Activated naive CD4-positive, alpha-beta T cell treated with anti-CD3 and anti-CD28 coated beads for 36 hours (primary cell): ENCODE results near the gene PRTFDC1. TPM values are rescaled to one million over a fixed set of nuclear protein-coding genes. Genes with fewer than 3 reads are reported as not detected.

ENCODE experiments used
- CTCF ChIA-PET: fragments of 350-600 bp; sonication (Branson Sonifier 250); formaldehyde crosslinking; loops from one replicate; lab custom pipeline; 2021; ENCODE audit warnings: antibody characterized with exemption; lab: Charles Lee
- DNase-seq: peaks from one replicate; pipeline ENCODE4 v3.0.0-alpha.2; 2020
- H3K27ac Mint-ChIP-seq: one replicate; pipeline ENCODE4 v1.8.0; 2021; ENCODE audit warnings: mild to moderate bottlenecking, mixed read lengths
- H3K27me3 Mint-ChIP-seq: one replicate; pipeline ENCODE4 v1.8.0; 2021; ENCODE audit warnings: low read depth, mixed read lengths
- H3K36me3 Mint-ChIP-seq: one replicate; pipeline ENCODE4 v1.8.0; 2021; ENCODE audit warnings: low read depth, mixed read lengths
- H3K4me1 Mint-ChIP-seq: one replicate; pipeline ENCODE4 v1.8.0; 2021; ENCODE audit warnings: low read depth, mixed read lengths
- H3K4me3 Mint-ChIP-seq: one replicate; pipeline ENCODE4 v1.8.0; 2021; ENCODE audit warnings: mild to moderate bottlenecking, moderate library complexity, mixed read lengths
- H3K9me3 Mint-ChIP-seq: one replicate; pipeline ENCODE4 v1.8.0; 2021; ENCODE audit warnings: mixed read lengths
- intact Hi-C: fragments of 100-400 bp; cut with micrococcal nuclease; formaldehyde crosslinking; loops from one replicate; pipeline ENCODE4 v1.15.1; 2023
- total RNA-seq, 2 experiments: library from RNA; stranded (reverse); gene quantifications; one replicate each; pipeline ENCODE4 v1.2.3, GENCODE V29; 2021

PRTFDC1 gene
- total RNA-seq, 2 experiments from 2014 or later: 0.99 to 1.1 TPM

GRCh38 chr10:24894728-24895127, 57.7 kb downstream of the PRTFDC1 start:
- Mint-ChIP-seq H3K9me3 (no peaks in the 10 kb centered on the region), H3K36me3 (peaks cover 1% of the 10 kb centered on the region), H3K27ac (no peak overlapping the region), H3K4me3 (no peak overlapping the region), H3K27me3 (no peaks in the 10 kb centered on the region), H3K4me1 (peaks cover 32% of the 10 kb centered on the region)
- intact Hi-C loops: loop anchor here (5.0 kb wide), 1 partner anchor 1457 kb away; the partner anchor contains the start of gene OTUD1
- DNase-seq: peak; percentile 36
- CTCF ChIA-PET: no interaction called here

GRCh38 chr10:24894309-24894708, 58.1 kb downstream of the PRTFDC1 start:
- intact Hi-C loops: no loop called here
- CTCF ChIA-PET: no interaction called here
- Mint-ChIP-seq H3K27me3 (no peaks in the 10 kb centered on the region), H3K9me3 (no peaks in the 10 kb centered on the region), H3K27ac (no peak overlapping the region), H3K4me3 (peak overlapping the region; percentile 36), H3K4me1 (peaks cover 36% of the 10 kb centered on the region), H3K36me3 (peaks cover 1% of the 10 kb centered on the region)
- DNase-seq: no peak

- intact Hi-C loops: no loop called here
- CTCF ChIA-PET: interaction anchor here (0.6 kb wide), 1 partner anchor 1610 kb away, joined by 3 read pairs; no protein-coding TSS in a partner anchor
- Mint-ChIP-seq H3K9me3 (no peaks in the 10 kb centered on the region), H3K27me3 (no peaks in the 10 kb centered on the region), H3K4me1 (peaks cover 43% of the 10 kb centered on the region), H3K27ac (no peak overlapping the region), H3K36me3 (no peaks in the 10 kb centered on the region), H3K4me3 (no peak overlapping the region)
- no peak for DNase-seq
These were observed 59.3 kb downstream of the PRTFDC1 start for GRCh38 chr10:24893127-24893526.

GRCh38 chr10:24891823-24892222, 60.6 kb downstream of the PRTFDC1 start:
- Mint-ChIP-seq H3K9me3 (peaks cover 5% of the 10 kb centered on the region), H3K36me3 (peaks cover 5% of the 10 kb centered on the region), H3K4me1 (peaks cover 42% of the 10 kb centered on the region), H3K27me3 (no peaks in the 10 kb centered on the region), H3K27ac (no peak overlapping the region), H3K4me3 (no peak overlapping the region)
- CTCF ChIA-PET: no interaction called here
- intact Hi-C loops: no loop called here
- no peak for DNase-seq

GRCh38 chr10:24889639-24890038, 62.8 kb downstream of the PRTFDC1 start:
- Mint-ChIP-seq H3K9me3 (peaks cover 5% of the 10 kb centered on the region), H3K27ac (no peak overlapping the region), H3K4me1 (peaks cover 38% of the 10 kb centered on the region), H3K4me3 (no peak overlapping the region), H3K36me3 (peaks cover 5% of the 10 kb centered on the region), H3K27me3 (no peaks in the 10 kb centered on the region)
- DNase-seq: no peak
- intact Hi-C loops: loop anchor here (5.0 to 10.0 kb wide), 2 partner anchors 55 to 67 kb away; no protein-coding TSS in a partner anchor
- CTCF ChIA-PET: interaction anchor here (1.0 kb wide), 1 partner anchor 11 kb away, joined by 4 read pairs; no protein-coding TSS in a partner anchor

- Mint-ChIP-seq H3K27me3 (no peaks in the 10 kb centered on the region), H3K9me3 (peaks cover 5% of the 10 kb centered on the region), H3K36me3 (peaks cover 5% of the 10 kb centered on the region), H3K27ac (no peak overlapping the region), H3K4me1 (peaks cover 41% of the 10 kb centered on the region), H3K4me3 (no peak overlapping the region)
- CTCF ChIA-PET: interaction anchor here (0.8 to 0.9 kb wide), 2 partner anchors 68 to 270 kb away, joined by 3 read pairs; no protein-coding TSS in a partner anchor
- DNase-seq: no peak
- intact Hi-C loops: loop anchor here (1.0 to 10.0 kb wide), 5 partner anchors 9 to 66 kb away; no protein-coding TSS in a partner anchor
These were observed 64.6 kb downstream of the PRTFDC1 start for GRCh38 chr10:24887855-24888231.

- Mint-ChIP-seq H3K36me3 (peaks cover 5% of the 10 kb centered on the region), H3K4me1 (peaks cover 51% of the 10 kb centered on the region), H3K27ac (no peak overlapping the region), H3K9me3 (peaks cover 5% of the 10 kb centered on the region), H3K4me3 (no peak overlapping the region), H3K27me3 (no peaks in the 10 kb centered on the region)
- CTCF ChIA-PET: interaction anchor here (1.1 to 1.6 kb wide), 2 partner anchors 14 to 27 kb away, joined by 3 to 9 read pairs; no protein-coding TSS in a partner anchor
- no peak for DNase-seq
- intact Hi-C loops: loop anchor here (5.0 to 10.0 kb wide), 2 partner anchors 59 to 64 kb away; no protein-coding TSS in a partner anchor
These were observed 66.1 kb downstream of the PRTFDC1 start for GRCh38 chr10:24886290-24886680.

- CTCF ChIA-PET: interaction anchor here (0.7 to 1.6 kb wide), 3 partner anchors 11 to 27 kb away, joined by 3 to 9 read pairs (median 3); no protein-coding TSS in a partner anchor
- intact Hi-C loops: loop anchor here (5.0 to 10.0 kb wide), 2 partner anchors 59 to 63 kb away; no protein-coding TSS in a partner anchor
- Mint-ChIP-seq H3K9me3 (peaks cover 5% of the 10 kb centered on the region), H3K4me3 (no peak overlapping the region), H3K27me3 (no peaks in the 10 kb centered on the region), H3K36me3 (peaks cover 5% of the 10 kb centered on the region), H3K4me1 (peaks cover 57% of the 10 kb centered on the region), H3K27ac (no peak overlapping the region)
- no peak for DNase-seq
These were observed 66.7 kb downstream of the PRTFDC1 start for GRCh38 chr10:24885551-24886289.

- no peak for DNase-seq
- Mint-ChIP-seq H3K36me3 (peaks cover 5% of the 10 kb centered on the region), H3K27me3 (no peaks in the 10 kb centered on the region), H3K9me3 (peaks cover 5% of the 10 kb centered on the region), H3K4me1 (peaks cover 62% of the 10 kb centered on the region), H3K4me3 (no peak overlapping the region), H3K27ac (no peak overlapping the region)
- CTCF ChIA-PET: interaction anchor here (0.6 kb wide), 1 partner anchor 87 kb away, joined by 3 read pairs; no protein-coding TSS in a partner anchor
- intact Hi-C loops: loop anchor here (5.0 to 10.0 kb wide), 3 partner anchors 60 to 262 kb away; no protein-coding TSS in a partner anchor
These were observed 67.6 kb downstream of the PRTFDC1 start for GRCh38 chr10:24884793-24885192.

- Mint-ChIP-seq H3K4me1 (peaks cover 59% of the 10 kb centered on the region), H3K4me3 (no peak overlapping the region), H3K27me3 (no peaks in the 10 kb centered on the region), H3K27ac (no peak overlapping the region), H3K9me3 (peaks cover 5% of the 10 kb centered on the region), H3K36me3 (peaks cover 5% of the 10 kb centered on the region)
- DNase-seq: no peak
- intact Hi-C loops: loop anchor here (5.0 to 10.0 kb wide), 2 partner anchors 60 to 262 kb away; no protein-coding TSS in a partner anchor
- CTCF ChIA-PET: interaction anchor here (0.6 to 0.7 kb wide), 3 partner anchors 63 to 1369 kb away, joined by 3 to 5 read pairs (median 4); no protein-coding TSS in a partner anchor
These were observed 68.1 kb downstream of the PRTFDC1 start for GRCh38 chr10:24884316-24884715.

- H3K4me3 Mint-ChIP-seq: no peak overlapping the region
- peak overlapping the region; percentile 69 for H3K27ac Mint-ChIP-seq
- H3K4me1 Mint-ChIP-seq: peaks cover 53% of the 10 kb centered on the region
- CTCF ChIA-PET: no interaction called here
- no peaks in the 10 kb centered on the region for H3K27me3 Mint-ChIP-seq
- peaks cover 5% of the 10 kb centered on the region for H3K9me3 Mint-ChIP-seq
- intact Hi-C loops: loop anchor here (2.0 to 10.0 kb wide), 4 partner anchors 18 to 261 kb away; no protein-coding TSS in a partner anchor
- no peak for DNase-seq
- H3K36me3 Mint-ChIP-seq: peaks cover 5% of the 10 kb centered on the region
These were observed 69.2 kb downstream of the PRTFDC1 start for GRCh38 chr10:24883176-24883575.

- Mint-ChIP-seq H3K27me3 (no peaks in the 10 kb centered on the region), H3K27ac (no peak overlapping the region), H3K9me3 (peaks cover under 1% of the 10 kb centered on the region), H3K36me3 (peaks cover under 1% of the 10 kb centered on the region), H3K4me1 (peaks cover 44% of the 10 kb centered on the region), H3K4me3 (peak overlapping the region; percentile 13)
- intact Hi-C loops: loop anchor here (1.0 to 10.0 kb wide), 6 partner anchors 15 to 260 kb away; partner anchors contain the start of genes ENKUR and THNSL1
- CTCF ChIA-PET: interaction anchor here (0.6 kb wide), 1 partner anchor 12 kb away, joined by 4 read pairs; no protein-coding TSS in a partner anchor
- DNase-seq: peak; percentile 71
These were observed 70.2 kb downstream of the PRTFDC1 start for GRCh38 chr10:24882047-24882698.
